ENCODE data around the gene ATG3. TPM values are rescaled to one million over a fixed set of nuclear protein-coding genes. Genes with fewer than 3 reads are reported as not detected.

ATG3 gene
- total and polyA plus RNA-seq, 2 donors (not counting 3 experiments of a cell fraction or from before 2014, with no cell fraction given): 36.0 to 62.4 TPM

GRCh38 chr3:112597945-112598344 is 36.2 kb upstream of the ATG3 start:
- no peak overlapping the region for H2AFZ ChIP-seq (ENCODE audit: low read depth, low read length)
- no peaks in the 10 kb centered on the region for H3K36me3 ChIP-seq (ENCODE audit: control insufficient read depth in 2 of 2, extremely low read depth in 1 of 2, insufficient read depth in 2 of 2, low read length in 2 of 2)
- BruUV-seq (replicated peaks): no TSS peak
- dilution Hi-C loops (cut with MboI; ENCODE audit: extremely low pct_ligation_motif_present, low sequenced_read_pairs): no loop called here
- H3K9me3 ChIP-seq (replicated peaks; ENCODE audit: control insufficient read depth, insufficient read depth, low read length): no peaks in the 10 kb centered on the region
- H3K4me1 ChIP-seq (ENCODE audit: control insufficient read depth, extremely low read depth, insufficient read depth, low read length): peaks cover 4% of the 10 kb centered on the region
- H3K4me2 ChIP-seq (ENCODE audit: insufficient read depth, low read length): no peak overlapping the region
- H3K9me1 ChIP-seq (replicated peaks; ENCODE audit: control insufficient read depth, extremely low read depth, insufficient read depth, low read length): no peaks in the 10 kb centered on the region
- TF ChIP-seq POLR2A (IDR thresholded peaks at IDR 0.05; ENCODE audit: low read depth, low read length): no peak
- TF ChIP-seq MAX (IDR thresholded peaks at IDR 0.05; ENCODE audit: insufficient read depth, insufficient read length): no peak
- TF ChIP-seq MYC (IDR thresholded peaks at IDR 0.05; ENCODE audit: low read depth, low read length): no peak
- no peak for TF ChIP-seq CTCF (IDR thresholded peaks at IDR 0.05; ENCODE audit: extremely low read depth in 1 of 2, insufficient read depth in 1 of 2, low read depth in 1 of 2, low read length in 2 of 2)
- H3K9ac ChIP-seq (replicated peaks; ENCODE audit: extremely low read depth, insufficient read depth, low read length): no peak overlapping the region
- H3K27me3 ChIP-seq (ENCODE audit: control insufficient read depth in 2 of 2, insufficient read depth in 2 of 2, low read length in 2 of 2): no peaks in the 10 kb centered on the region
- no peak overlapping the region for H3K4me3 ChIP-seq (replicated peaks in 1 of 3; ENCODE audit: insufficient read depth in 1 of 3, low read depth in 1 of 3, low read length in 3 of 3)
- no peaks in the 10 kb centered on the region for H3K79me2 ChIP-seq (ENCODE audit: control insufficient read depth, insufficient read depth, low read length)
- no peak for DNase-seq (ENCODE audit: low read depth, low spot score)
- no peak for FAIRE-seq
- intact Hi-C loops (cut with micrococcal nuclease): no loop called here
- ChIA-PET POLR2A (no interaction called here), CTCF (no interaction called here)
- H3K27ac ChIP-seq (ENCODE audit: insufficient read depth, low read depth, low read length): no peak overlapping the region
- H4K20me1 ChIP-seq (replicated peaks; ENCODE audit: control insufficient read depth, extremely low read depth, insufficient read depth, low read length): no peaks in the 10 kb centered on the region

- no TSS peak for BruUV-seq (replicated peaks)
- ChIA-PET POLR2A (interaction anchor here (0.7 kb wide), 1 partner anchor 557 kb away, joined by 3 read pairs; no protein-coding TSS in a partner anchor), CTCF (interaction anchor here (3.2 kb wide), 1 partner anchor 12 kb away, joined by 17 read pairs; no protein-coding TSS in a partner anchor)
- Histone ChIP-seq H2AFZ (ENCODE audit: low read depth, low read length) (no peak overlapping the region), H3K36me3 (ENCODE audit: control insufficient read depth in 2 of 2, extremely low read depth in 1 of 2, insufficient read depth in 2 of 2, low read length in 2 of 2) (no peaks in the 10 kb centered on the region), H3K27ac (ENCODE audit: insufficient read depth, low read depth, low read length) (no peak overlapping the region), H3K4me1 (ENCODE audit: control insufficient read depth, extremely low read depth, insufficient read depth, low read length) (peaks cover 14% of the 10 kb centered on the region), H3K79me2 (ENCODE audit: control insufficient read depth, insufficient read depth, low read length) (no peaks in the 10 kb centered on the region), H3K9me1 (replicated peaks; ENCODE audit: control insufficient read depth, extremely low read depth, insufficient read depth, low read length) (no peaks in the 10 kb centered on the region), H3K9me3 (replicated peaks; ENCODE audit: control insufficient read depth, insufficient read depth, low read length) (no peaks in the 10 kb centered on the region), H3K27me3 (ENCODE audit: control insufficient read depth in 2 of 2, insufficient read depth in 2 of 2, low read length in 2 of 2) (no peaks in the 10 kb centered on the region), H4K20me1 (replicated peaks; ENCODE audit: control insufficient read depth, extremely low read depth, insufficient read depth, low read length) (no peaks in the 10 kb centered on the region), H3K9ac (replicated peaks; ENCODE audit: extremely low read depth, insufficient read depth, low read length) (no peak overlapping the region), H3K4me3 (replicated peaks in 1 of 3; ENCODE audit: insufficient read depth in 1 of 3, low read depth in 1 of 3, low read length in 3 of 3) (no peak overlapping the region), H3K4me2 (ENCODE audit: insufficient read depth, low read length) (no peak overlapping the region)
- DNase-seq (ENCODE audit: low read depth, low spot score): no peak
- no peak for FAIRE-seq
- dilution Hi-C loops (cut with MboI; ENCODE audit: extremely low pct_ligation_motif_present, low sequenced_read_pairs): no loop called here
- intact Hi-C loops (cut with micrococcal nuclease): no loop called here
- TF ChIP-seq FOS (IDR thresholded peaks at IDR 0.05; ENCODE audit: borderline replicate concordance, insufficient read depth, low read length): no peak
- no peak for TF ChIP-seq GATA2 (IDR thresholded peaks at IDR 0.05; ENCODE audit: insufficient read depth, insufficient read length, low read depth, low read length)
- TF ChIP-seq POLR2A (IDR thresholded peaks at IDR 0.05; ENCODE audit: low read depth, low read length): no peak
- TF ChIP-seq EZH2 (IDR thresholded peaks at IDR 0.05; ENCODE audit: borderline replicate concordance, low read depth, low read length, severe bottlenecking): no peak
- no peak for TF ChIP-seq MYC (IDR thresholded peaks at IDR 0.05; ENCODE audit: low read depth, low read length)
- TF ChIP-seq CTCF (IDR thresholded peaks at IDR 0.05; ENCODE audit: extremely low read depth in 1 of 2, insufficient read depth in 1 of 2, low read depth in 1 of 2, low read length in 2 of 2): no peak
- TF ChIP-seq POLR2AphosphoS5 (IDR thresholded peaks at IDR 0.05; ENCODE audit: insufficient read depth, low read depth, low read length): no peak
- TF ChIP-seq MAX (IDR thresholded peaks at IDR 0.05; ENCODE audit: insufficient read depth, insufficient read length): no peak
- TF ChIP-seq JUN (IDR thresholded peaks at IDR 0.05; ENCODE audit: borderline replicate concordance, insufficient read depth, insufficient read length, low read depth): no peak
Measured at GRCh38 chr3:112594856-112595255, 33.1 kb upstream of the ATG3 start.

Measured in endothelial cell of umbilical vein (primary cell).